ENCODE data around the gene PACRG. TPM values are rescaled to one million over a fixed set of nuclear protein-coding genes. Genes with fewer than 3 reads are reported as not detected.

The PACRG gene
- total RNA-seq, 1 experiment from 2014 or later, result 0.59 TPM

GRCh38 chr6:163231356-163232014 is 503.7 kb downstream of the PACRG start:
- in situ Hi-C loops (cut with HindIII; ENCODE audit: low pct_unique_long_range_greater_than_20kb, low sequenced_read_pairs), result no loop called here
- intact Hi-C loops (cut with micrococcal nuclease; ENCODE audit: unreplicated experiment), result no loop called here
- BruUV-seq (replicated peaks), result no TSS peak
- Histone ChIP-seq H3K36me3 (ENCODE audit: control insufficient read depth, insufficient read depth, low read length) (no peaks in the 10 kb centered on the region), H3K4me1 (ENCODE audit: control insufficient read depth, insufficient read depth, low read length) (no peaks in the 10 kb centered on the region), H3K27me3 (ENCODE audit: control insufficient read depth, insufficient read depth, low read length) (no peaks in the 10 kb centered on the region), H3K9me3 (ENCODE audit: control insufficient read depth, insufficient read depth, low read depth, low read length) (no peaks in the 10 kb centered on the region), H3K27ac (ENCODE audit: low read length) (no peak overlapping the region), H3K4me3 (ENCODE audit: low read depth in 2 of 2, low read length in 2 of 2) (no peak overlapping the region)
- ATAC-seq, result no peak
- TF ChIP-seq, protein P1, sequence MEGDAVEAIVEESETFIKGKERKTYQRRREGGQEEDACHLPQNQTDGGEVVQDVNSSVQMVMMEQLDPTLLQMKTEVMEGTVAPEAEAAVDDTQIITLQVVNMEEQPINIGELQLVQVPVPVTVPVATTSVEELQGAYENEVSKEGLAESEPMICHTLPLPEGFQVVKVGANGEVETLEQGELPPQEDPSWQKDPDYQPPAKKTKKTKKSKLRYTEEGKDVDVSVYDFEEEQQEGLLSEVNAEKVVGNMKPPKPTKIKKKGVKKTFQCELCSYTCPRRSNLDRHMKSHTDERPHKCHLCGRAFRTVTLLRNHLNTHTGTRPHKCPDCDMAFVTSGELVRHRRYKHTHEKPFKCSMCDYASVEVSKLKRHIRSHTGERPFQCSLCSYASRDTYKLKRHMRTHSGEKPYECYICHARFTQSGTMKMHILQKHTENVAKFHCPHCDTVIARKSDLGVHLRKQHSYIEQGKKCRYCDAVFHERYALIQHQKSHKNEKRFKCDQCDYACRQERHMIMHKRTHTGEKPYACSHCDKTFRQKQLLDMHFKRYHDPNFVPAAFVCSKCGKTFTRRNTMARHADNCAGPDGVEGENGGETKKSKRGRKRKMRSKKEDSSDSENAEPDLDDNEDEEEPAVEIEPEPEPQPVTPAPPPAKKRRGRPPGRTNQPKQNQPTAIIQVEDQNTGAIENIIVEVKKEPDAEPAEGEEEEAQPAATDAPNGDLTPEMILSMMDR (IDR thresholded peaks at IDR 0.05), result no peak
- TF ChIP-seq TCF7L2 (IDR thresholded peaks at IDR 0.05; ENCODE audit: low read depth, low read length) (no peak), REST (IDR thresholded peaks at IDR 0.05; ENCODE audit: insufficient read depth in 1 of 2, low read depth in 2 of 2, low read length in 1 of 2) (no peak), POLR2AphosphoS5 (IDR thresholded peaks at IDR 0.05; ENCODE audit: low read depth, low read length) (no peak), SIN3A (IDR thresholded peaks at IDR 0.05; ENCODE audit: borderline replicate concordance, insufficient read depth, low read depth, low read length) (no peak)
- ChIA-PET CTCF (no interaction called here), POLR2A (no interaction called here)
- DNase-seq (ENCODE audit: low read depth, low spot score), result no peak

GRCh38 chr6:163232015-163232523 is 504.3 kb downstream of the PACRG start:
- Histone ChIP-seq H3K36me3 (ENCODE audit: control insufficient read depth, insufficient read depth, low read length) (no peaks in the 10 kb centered on the region), H3K4me3 (ENCODE audit: low read depth in 2 of 2, low read length in 2 of 2) (no peak overlapping the region), H3K4me1 (ENCODE audit: control insufficient read depth, insufficient read depth, low read length) (no peaks in the 10 kb centered on the region), H3K27ac (ENCODE audit: low read length) (no peak overlapping the region), H3K27me3 (ENCODE audit: control insufficient read depth, insufficient read depth, low read length) (no peaks in the 10 kb centered on the region), H3K9me3 (ENCODE audit: control insufficient read depth, insufficient read depth, low read depth, low read length) (no peaks in the 10 kb centered on the region)
- no TSS peak for BruUV-seq (replicated peaks)
- POLR2A ChIA-PET, result no interaction called here
- DNase-seq (ENCODE audit: low read depth, low spot score) (no peak), ATAC-seq (no peak)
- CTCF ChIA-PET, result no interaction called here
- TF ChIP-seq SIN3A (IDR thresholded peaks at IDR 0.05; ENCODE audit: borderline replicate concordance, insufficient read depth, low read depth, low read length) (no peak), REST (IDR thresholded peaks at IDR 0.05; ENCODE audit: insufficient read depth in 1 of 2, low read depth in 2 of 2, low read length in 1 of 2) (no peak), TCF7L2 (IDR thresholded peaks at IDR 0.05; ENCODE audit: low read depth, low read length) (no peak), POLR2AphosphoS5 (IDR thresholded peaks at IDR 0.05; ENCODE audit: low read depth, low read length) (no peak)
- in situ Hi-C loops (cut with HindIII; ENCODE audit: low pct_unique_long_range_greater_than_20kb, low sequenced_read_pairs) (no loop called here), intact Hi-C loops (cut with micrococcal nuclease; ENCODE audit: unreplicated experiment) (no loop called here)
